GM18499 (cell line): ENCODE data around the gene CPNE6.

Experiments used
- ATAC-seq: cut with Tn5 transposase; IDR thresholded peaks from one replicate; pipeline ENCODE4 v1.9.1; 2021; ENCODE audit warnings: moderate number of reproducible peaks; ENCODE audit not compliant: insufficient read depth, unreplicated experiment

Gene CPNE6

DNA sequence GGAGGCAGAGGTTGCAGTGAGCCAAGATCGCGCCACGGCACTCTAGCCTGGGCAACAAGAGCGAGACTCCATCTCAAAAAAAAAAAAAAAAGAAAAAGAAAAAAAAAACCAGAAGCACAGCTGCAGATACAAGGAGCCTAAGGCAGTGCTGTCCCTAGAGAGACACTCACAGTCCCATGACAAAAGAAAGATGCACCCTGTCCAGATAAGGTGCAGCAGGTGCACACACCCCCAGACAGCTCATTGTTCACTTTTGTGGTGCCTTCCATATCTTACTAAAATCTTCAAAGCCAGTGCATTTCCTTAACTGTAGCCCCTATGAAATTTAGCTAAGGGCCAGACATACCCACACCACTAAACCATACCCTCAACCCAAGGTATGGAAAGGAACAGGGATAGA, 51.1 kb downstream of the CPNE6 start:
- no peak for ATAC-seq

DNA sequence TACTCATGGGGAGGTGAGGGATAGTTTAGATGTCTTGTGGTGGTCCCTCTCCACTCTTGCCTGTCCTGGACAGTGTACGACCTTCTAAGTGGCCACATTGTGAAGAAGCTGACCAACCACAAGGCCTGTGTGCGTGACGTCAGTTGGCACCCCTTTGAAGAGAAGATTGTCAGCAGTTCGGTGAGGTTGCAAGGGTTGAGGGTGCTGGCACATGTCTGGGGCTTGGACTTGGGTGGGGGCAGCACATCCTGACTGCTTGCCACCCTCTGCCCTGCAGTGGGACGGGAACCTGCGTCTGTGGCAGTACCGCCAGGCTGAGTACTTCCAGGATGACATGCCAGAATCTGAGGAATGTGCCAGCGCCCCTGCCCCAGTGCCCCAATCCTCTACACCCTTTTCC, 51.5 kb downstream of the CPNE6 start:
- ATAC-seq: no peak

DNA sequence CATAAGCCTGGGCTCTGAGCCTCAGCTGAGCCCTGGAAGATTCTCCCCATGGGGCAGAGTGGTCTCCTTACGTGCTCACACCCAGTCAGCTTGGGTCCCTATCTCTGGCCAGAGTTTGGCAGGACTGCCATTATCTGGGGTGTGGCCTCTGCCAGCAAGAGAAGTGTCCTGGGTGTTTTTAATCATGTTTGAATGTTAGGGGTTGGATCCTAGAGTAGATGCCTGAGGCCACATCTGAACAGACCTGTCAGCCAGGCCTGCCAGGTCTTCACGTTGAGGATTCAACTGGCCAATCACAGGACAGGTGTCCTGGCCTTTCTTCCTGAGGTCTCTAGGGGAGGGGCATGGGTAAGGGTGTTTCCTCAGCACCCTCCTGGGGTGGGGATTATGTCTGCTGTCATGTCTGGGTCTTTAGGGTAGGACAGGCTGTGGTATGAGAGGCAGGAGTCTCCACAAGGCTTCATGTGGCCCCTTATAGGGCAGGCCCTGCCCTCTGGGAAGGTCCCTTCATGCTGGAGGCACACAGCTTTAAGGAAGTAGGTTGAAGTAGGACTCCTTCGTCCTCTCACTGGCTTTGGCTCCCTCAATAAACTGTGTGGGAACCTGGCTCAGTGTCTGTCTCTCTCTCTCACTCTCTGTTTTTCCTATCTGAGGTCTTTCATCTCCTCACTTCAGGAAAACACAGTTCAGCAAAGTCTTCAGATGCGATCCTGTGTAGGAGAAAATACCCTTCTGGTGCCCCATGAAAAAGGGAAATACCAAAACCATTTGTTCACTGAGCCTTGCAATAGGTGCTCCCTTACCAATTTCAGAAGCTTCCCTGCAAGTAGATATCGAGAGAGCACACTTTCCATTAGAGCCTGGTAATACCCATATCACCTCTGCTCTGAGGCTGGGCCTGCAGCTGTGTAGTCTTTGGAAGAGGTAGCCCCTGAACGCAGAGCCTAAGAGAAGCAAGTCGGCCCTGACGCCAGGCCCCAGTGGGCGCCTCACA, 52.4 kb downstream of the CPNE6 start:
- ATAC-seq: no peak

DNA sequence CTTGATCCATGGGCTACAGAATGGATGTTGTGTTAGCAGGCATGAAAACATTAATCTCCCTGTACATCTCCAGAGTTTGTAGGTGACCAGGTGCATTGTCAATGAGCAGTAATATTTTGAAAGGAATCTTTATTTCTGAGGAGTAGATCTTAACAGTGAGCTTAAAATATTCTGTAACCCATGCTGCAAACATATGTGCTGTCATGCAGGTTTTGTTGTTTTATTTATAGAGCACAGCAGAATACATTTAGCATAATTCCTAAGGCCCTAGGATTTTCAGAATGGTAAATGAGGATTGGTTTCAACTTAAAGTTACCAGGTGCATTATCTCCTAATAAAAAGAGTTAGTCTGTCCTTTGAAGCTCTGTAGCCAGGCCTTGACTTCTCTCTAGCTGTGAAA, 55.6 kb downstream of the CPNE6 start:
- ATAC-seq: no peak

DNA sequence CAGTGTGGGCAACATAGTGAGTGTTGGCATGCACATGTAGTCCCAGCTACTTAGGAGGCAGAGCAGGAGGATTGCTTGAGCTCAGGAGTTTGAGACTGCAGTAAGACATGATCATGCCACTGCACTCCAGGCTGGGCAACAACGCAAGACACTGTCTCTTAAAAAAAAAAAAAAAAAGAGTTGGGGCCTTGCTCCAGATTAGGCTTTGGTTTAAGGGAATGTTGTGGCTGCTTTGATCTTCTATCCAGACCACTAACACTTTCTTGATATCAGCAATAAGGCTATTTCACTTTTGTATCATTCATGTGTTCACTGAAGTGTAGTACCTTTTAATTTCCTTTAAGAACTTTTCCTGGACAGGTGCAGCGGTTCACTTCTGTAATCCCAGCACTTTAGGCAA, 56.3 kb downstream of the CPNE6 start:
- no peak for ATAC-seq
